Stimulated activated CD4-positive, alpha-beta T cell treated with anti-CD3 and anti-CD28 coated beads, Interleukin-15, amount 100 ng/mL, for 1 hour (primary cell): ENCODE measurements around the gene KCP.
"Not testable (repeated sequence)": the region's sequence is repeated elsewhere in the genome, so short reads cannot be mapped to it uniquely, and the experiment has no call there.

Experiments
- DNase-seq, 2 donors: peaks; one replicate each; pipeline ENCODE4 v3.0.0-alpha.2; 2020; ENCODE audit warnings: low read depth in 1 of 2, low spot score in 1 of 2

KCP gene

GRCh38 chr7:128922496-128923410 is 12.2 kb upstream of the KCP start:
- no peak for DNase-seq

GRCh38 chr7:128921866-128922440 is 11.4 kb upstream of the KCP start:
- no peak for DNase-seq

GRCh38 chr7:128920913-128921582 is 10.5 kb upstream of the KCP start:
- DNase-seq: no peak

- no peak for DNase-seq
Measured at GRCh38 chr7:128919881-128920799, 9.6 kb upstream of the KCP start.

- no peak for DNase-seq
Measured at GRCh38 chr7:128919241-128919640, 8.7 kb upstream of the KCP start.

GRCh38 chr7:128918016-128918665 is 7.6 kb upstream of the KCP start:
- DNase-seq: no peak

- no peak for DNase-seq
Measured at GRCh38 chr7:128917122-128917521, 6.6 kb upstream of the KCP start.

- no peak for DNase-seq
Measured at GRCh38 chr7:128916643-128916915, 6.1 kb upstream of the KCP start.

- DNase-seq: no peak
Measured at GRCh38 chr7:128915841-128916642, 5.5 kb upstream of the KCP start.

GRCh38 chr7:128915271-128915819 is 4.8 kb upstream of the KCP start:
- DNase-seq: no peak

GRCh38 chr7:128914566-128915151 is 4.2 kb upstream of the KCP start:
- no peak for DNase-seq

- DNase-seq: no peak
Measured at GRCh38 chr7:128913870-128914565, 3.5 kb upstream of the KCP start.

- not testable (repeated sequence) for DNase-seq
Measured at GRCh38 chr7:128912709-128913495, 2.4 kb upstream of the KCP start.

- no peak for DNase-seq
Measured at GRCh38 chr7:128912281-128912680, 1.8 kb upstream of the KCP start.

GRCh38 chr7:128911423-128912031 is 1.0 kb upstream of the KCP start:
- DNase-seq: no peak

- DNase-seq: no peak
Measured at GRCh38 chr7:128909625-128910568, 612 bp downstream of the KCP start.
